Skeletal muscle satellite cell (primary cell): ENCODE data around the gene FSD1L.

Experiments
- H3K27me3 ChIP-seq: 2 replicates; pipeline ENCODE4 v1.7.0; 2013; ENCODE audit warnings: low read length; ENCODE audit not compliant: control insufficient read depth, insufficient read depth
- H3K36me3 ChIP-seq: 2 replicates; pipeline ENCODE4 v1.7.0; 2013; ENCODE audit warnings: mild to moderate bottlenecking, control low read depth, low read length; ENCODE audit not compliant: insufficient read depth
- H3K4me1 ChIP-seq: 2 replicates; pipeline ENCODE4 v1.7.0; 2013; ENCODE audit warnings: low read length; ENCODE audit not compliant: control insufficient read depth, insufficient read depth
- H3K4me2 ChIP-seq: 2 replicates; pipeline ENCODE4 v1.7.0; 2013; ENCODE audit warnings: mild to moderate bottlenecking, low read length
- H3K4me3 ChIP-seq: 2 replicates; pipeline ENCODE4 v1.7.0; 2013; ENCODE audit warnings: low read length
- H3K9ac ChIP-seq: 2 replicates; pipeline ENCODE4 v1.7.0; 2013; ENCODE audit warnings: mild to moderate bottlenecking, low read depth, low read length, moderate library complexity
- H3K9me3 ChIP-seq: replicated peaks from 2 replicates; pipeline ENCODE4 v1.7.0; 2013; ENCODE audit warnings: mild to moderate bottlenecking, control low read depth, low read length

FSD1L gene

GRCh38 chr9:105457560-105458294 lies 9.9 kb downstream of the FSD1L start:
- H3K4me2 ChIP-seq = no peak overlapping the region

GRCh38 chr9:105458404-105458803 lies 10.6 kb downstream of the FSD1L start:
- H3K4me3 ChIP-seq = no peak overlapping the region

More at GRCh38 chr9:105457560-105458294, 9.9 kb downstream of the FSD1L start:
- no peak overlapping the region for H3K4me3 ChIP-seq
- peaks cover 7% of the 10 kb centered on the region for H3K9me3 ChIP-seq
- H3K36me3 ChIP-seq = peaks cover 10% of the 10 kb centered on the region
- H3K9ac ChIP-seq = no peak overlapping the region
- no peaks in the 10 kb centered on the region for H3K27me3 ChIP-seq
- H3K4me1 ChIP-seq = no peaks in the 10 kb centered on the region

GRCh38 chr9:105459336-105459735 lies 11.5 kb downstream of the FSD1L start:
- no peak overlapping the region for H3K4me2 ChIP-seq

More at GRCh38 chr9:105458404-105458803, 10.6 kb downstream of the FSD1L start:
- no peaks in the 10 kb centered on the region for H3K4me1 ChIP-seq
- no peak overlapping the region for H3K4me2 ChIP-seq
- peaks cover 10% of the 10 kb centered on the region for H3K36me3 ChIP-seq
- H3K9me3 ChIP-seq = peaks cover 7% of the 10 kb centered on the region
- H3K9ac ChIP-seq = no peak overlapping the region
- no peaks in the 10 kb centered on the region for H3K27me3 ChIP-seq

GRCh38 chr9:105466898-105467455 lies 19.1 kb downstream of the FSD1L start:
- Histone ChIP-seq H3K9me3 (no peaks in the 10 kb centered on the region), H3K36me3 (peaks cover 40% of the 10 kb centered on the region), H3K4me1 (no peaks in the 10 kb centered on the region), H3K27me3 (no peaks in the 10 kb centered on the region), H3K4me2 (no peak overlapping the region), H3K9ac (no peak overlapping the region), H3K4me3 (no peak overlapping the region)

More at GRCh38 chr9:105459336-105459735, 11.5 kb downstream of the FSD1L start:
- Histone ChIP-seq H3K27me3 (no peaks in the 10 kb centered on the region), H3K4me1 (no peaks in the 10 kb centered on the region), H3K9ac (no peak overlapping the region), H3K9me3 (peaks cover 7% of the 10 kb centered on the region), H3K4me3 (no peak overlapping the region), H3K36me3 (peaks cover 10% of the 10 kb centered on the region)

- no peaks in the 10 kb centered on the region for H3K9me3 ChIP-seq
- no peak overlapping the region for H3K4me2 ChIP-seq
- no peaks in the 10 kb centered on the region for H3K27me3 ChIP-seq
- H3K36me3 ChIP-seq = peaks cover 40% of the 10 kb centered on the region
- no peak overlapping the region for H3K9ac ChIP-seq
- no peaks in the 10 kb centered on the region for H3K4me1 ChIP-seq
- no peak overlapping the region for H3K4me3 ChIP-seq
These were observed 21.0 kb downstream of the FSD1L start for GRCh38 chr9:105468875-105469274.

- Histone ChIP-seq H3K9me3 (no peaks in the 10 kb centered on the region), H3K9ac (no peak overlapping the region), H3K4me2 (no peak overlapping the region), H3K27me3 (no peaks in the 10 kb centered on the region), H3K4me1 (peaks cover 4% of the 10 kb centered on the region), H3K4me3 (no peak overlapping the region), H3K36me3 (peaks cover 18% of the 10 kb centered on the region)
These were observed 25.4 kb downstream of the FSD1L start for GRCh38 chr9:105473221-105473620.

- Histone ChIP-seq H3K9ac (no peak overlapping the region), H3K9me3 (no peaks in the 10 kb centered on the region), H3K36me3 (peaks cover 5% of the 10 kb centered on the region), H3K4me1 (peaks cover 4% of the 10 kb centered on the region), H3K4me2 (no peak overlapping the region), H3K27me3 (no peaks in the 10 kb centered on the region), H3K4me3 (no peak overlapping the region)
These were observed 27.5 kb downstream of the FSD1L start for GRCh38 chr9:105475302-105475701.

- peaks cover 4% of the 10 kb centered on the region for H3K4me1 ChIP-seq
These were observed 32.0 kb downstream of the FSD1L start for GRCh38 chr9:105479846-105480245.

GRCh38 chr9:105483618-105484017 lies 35.8 kb downstream of the FSD1L start:
- no peaks in the 10 kb centered on the region for H3K27me3 ChIP-seq
- H3K4me3 ChIP-seq = no peak overlapping the region
- H3K36me3 ChIP-seq = peaks cover 7% of the 10 kb centered on the region
- no peaks in the 10 kb centered on the region for H3K4me1 ChIP-seq
- H3K9me3 ChIP-seq = no peaks in the 10 kb centered on the region
- no peak overlapping the region for H3K4me2 ChIP-seq
- no peak overlapping the region for H3K9ac ChIP-seq

More at GRCh38 chr9:105479846-105480245, 32.0 kb downstream of the FSD1L start:
- H3K9me3 ChIP-seq = no peaks in the 10 kb centered on the region
- no peaks in the 10 kb centered on the region for H3K27me3 ChIP-seq
- no peak overlapping the region for H3K4me3 ChIP-seq
- H3K9ac ChIP-seq = no peak overlapping the region
- no peak overlapping the region for H3K4me2 ChIP-seq
- peaks cover under 1% of the 10 kb centered on the region for H3K36me3 ChIP-seq

GRCh38 chr9:105484226-105484625 lies 36.4 kb downstream of the FSD1L start:
- Histone ChIP-seq H3K9ac (no peak overlapping the region), H3K4me1 (no peaks in the 10 kb centered on the region), H3K4me3 (no peak overlapping the region), H3K36me3 (peaks cover 7% of the 10 kb centered on the region), H3K9me3 (no peaks in the 10 kb centered on the region), H3K4me2 (no peak overlapping the region), H3K27me3 (no peaks in the 10 kb centered on the region)

- Histone ChIP-seq H3K4me1 (no peaks in the 10 kb centered on the region), H3K4me3 (no peak overlapping the region), H3K9me3 (no peaks in the 10 kb centered on the region)
These were observed 37.3 kb downstream of the FSD1L start for GRCh38 chr9:105485131-105485530.

GRCh38 chr9:105496826-105497225 lies 49.0 kb downstream of the FSD1L start:
- Histone ChIP-seq H3K9me3 (no peaks in the 10 kb centered on the region), H3K4me2 (no peak overlapping the region), H3K4me3 (no peak overlapping the region), H3K27me3 (no peaks in the 10 kb centered on the region), H3K36me3 (no peaks in the 10 kb centered on the region), H3K9ac (no peak overlapping the region), H3K4me1 (peaks cover 1% of the 10 kb centered on the region)

More at GRCh38 chr9:105485131-105485530, 37.3 kb downstream of the FSD1L start:
- Histone ChIP-seq H3K9ac (no peak overlapping the region), H3K27me3 (no peaks in the 10 kb centered on the region), H3K4me2 (no peak overlapping the region), H3K36me3 (peaks cover 7% of the 10 kb centered on the region)
